Activated CD8-positive, alpha-beta memory T cell treated with anti-CD3 and anti-CD28 coated beads, Interleukin-2, amount 50 U/mL, for 4 hours (primary cell): Measurements from ENCODE around the gene APH1A.
"Not testable (repeated sequence)": the region's sequence is repeated elsewhere in the genome, so short reads cannot be mapped to it uniquely, and the experiment has no call there.

Source experiments
- DNase-seq: peaks from one replicate; pipeline ENCODE4 v3.0.0-alpha.2; 2020

Gene APH1A

DNA sequence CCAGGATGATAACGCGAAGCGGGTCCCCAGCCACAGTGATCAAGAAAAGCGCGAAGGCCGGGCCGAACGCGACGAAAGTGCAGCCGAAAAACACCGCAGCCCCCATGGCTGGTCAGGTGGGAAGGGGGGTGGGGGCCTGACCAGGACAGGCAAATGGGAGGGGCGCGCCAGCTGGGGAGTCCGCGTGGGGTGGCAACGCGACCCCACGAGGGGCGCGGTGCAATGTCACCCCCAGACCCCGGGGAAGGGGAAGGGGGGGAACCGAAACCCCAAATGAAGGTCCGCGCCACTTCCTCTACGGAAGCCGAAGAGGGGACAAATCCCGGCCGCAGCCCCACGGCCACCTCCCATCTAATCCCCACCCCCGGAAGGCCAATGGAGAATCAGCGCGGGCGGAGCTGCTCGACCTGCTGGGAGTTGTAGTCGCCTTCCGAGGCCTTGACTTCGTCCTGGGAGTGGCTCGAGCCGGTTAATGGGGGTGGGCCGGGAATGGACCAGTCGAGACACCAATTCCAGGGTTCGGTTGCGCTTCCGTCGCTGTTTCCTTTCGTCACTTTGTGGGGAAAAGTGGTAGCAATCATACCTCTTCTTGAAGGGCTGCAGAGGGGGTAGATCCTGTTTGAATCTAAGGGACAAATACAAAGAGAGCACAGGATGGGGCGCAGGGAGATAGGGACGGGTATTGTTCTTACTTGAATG, at the start of gene APH1A:
APH1A (minus strand) TSS at position 312 of the 699 bp plus-strand sequence; CDS start at position 106, 206 bp downstream.
- DNase-seq, result peak; percentile 90

DNA sequence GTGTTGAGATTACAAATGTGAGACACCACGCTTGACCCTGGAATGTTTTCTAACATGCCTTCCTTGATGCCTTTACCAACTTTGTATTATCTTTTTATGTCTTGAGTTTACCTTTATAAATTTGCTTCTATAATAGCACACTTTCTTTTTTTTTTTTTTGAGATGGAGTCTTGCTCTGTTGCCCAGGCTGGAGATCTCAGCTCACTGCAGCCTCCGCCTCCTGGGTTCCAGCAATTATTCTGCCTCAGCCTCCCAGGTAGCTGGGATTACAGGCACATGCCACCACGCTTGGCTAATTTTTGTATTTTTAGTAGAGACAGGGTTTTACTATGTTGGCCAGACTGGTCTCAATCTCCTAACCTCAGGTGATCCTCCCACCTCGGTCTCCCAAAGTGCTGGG, 45.9 kb upstream of the APH1A start:
- DNase-seq, result not testable (repeated sequence)

- DNase-seq, result no peak
Measured at GRCh38 chr1:150311762-150312161, 42.9 kb upstream of the APH1A start.

GRCh38 chr1:150309758-150310508, 41.1 kb upstream of the APH1A start:
- no peak for DNase-seq

- DNase-seq, result not testable (repeated sequence)
Measured at GRCh38 chr1:150308585-150308984, 39.8 kb upstream of the APH1A start.

- DNase-seq, result no peak
Measured at GRCh38 chr1:150302902-150303301, 34.1 kb upstream of the APH1A start.

GRCh38 chr1:150302338-150302737, 33.5 kb upstream of the APH1A start:
- DNase-seq, result no peak

DNA sequence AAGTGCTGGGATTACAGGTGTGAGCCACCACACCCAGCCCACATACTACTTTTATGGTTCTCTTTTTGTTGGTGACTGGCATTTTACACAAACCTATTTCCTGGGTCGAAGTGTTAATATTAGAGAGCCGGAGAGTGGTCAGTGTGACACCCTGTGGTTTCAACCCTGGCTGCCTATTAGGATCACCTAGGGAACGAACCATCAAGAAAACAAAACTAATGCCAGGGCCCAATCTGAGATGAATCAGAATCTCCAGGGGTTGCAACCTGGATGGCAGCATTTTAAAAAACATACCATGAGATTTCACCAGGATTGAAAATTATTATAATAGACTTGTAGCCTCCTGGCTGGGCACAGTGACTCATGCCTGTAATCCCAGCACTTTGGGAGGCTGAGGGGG, 30.9 kb upstream of the APH1A start:
- no peak for DNase-seq

DNA sequence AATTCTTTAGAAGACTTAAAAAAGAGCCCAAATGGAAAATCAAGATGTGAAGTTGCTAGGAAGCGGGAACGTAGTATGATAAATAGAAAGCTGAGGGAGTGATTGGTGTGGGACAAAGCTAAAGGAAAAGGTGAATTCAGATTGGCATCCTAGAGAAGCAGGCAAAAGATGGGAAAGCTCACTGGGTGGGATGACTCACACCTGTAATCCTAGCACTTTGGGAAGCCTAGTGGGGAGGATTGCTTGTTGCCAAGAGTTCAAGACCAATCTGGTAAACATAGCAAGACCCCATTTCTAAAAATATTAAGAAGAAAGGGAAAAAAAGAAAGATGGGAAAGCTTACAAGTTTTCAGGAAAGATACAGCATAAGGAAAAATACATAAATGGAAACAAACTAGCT, 26.7 kb upstream of the APH1A start:
- DNase-seq, result no peak

GRCh38 chr1:150293433-150294253, 24.8 kb upstream of the APH1A start, which contains the start of gene MRPS21:
Gene MRPS21 (plus strand): TSS chr1:150293861. CDS start chr1:150294367, 506 bp downstream.
- DNase-seq, result peak; percentile 80

GRCh38 chr1:150288822-150289221, 20.0 kb upstream of the APH1A start:
- no peak for DNase-seq

GRCh38 chr1:150288382-150288781, 19.6 kb upstream of the APH1A start:
- DNase-seq, result no peak

DNA sequence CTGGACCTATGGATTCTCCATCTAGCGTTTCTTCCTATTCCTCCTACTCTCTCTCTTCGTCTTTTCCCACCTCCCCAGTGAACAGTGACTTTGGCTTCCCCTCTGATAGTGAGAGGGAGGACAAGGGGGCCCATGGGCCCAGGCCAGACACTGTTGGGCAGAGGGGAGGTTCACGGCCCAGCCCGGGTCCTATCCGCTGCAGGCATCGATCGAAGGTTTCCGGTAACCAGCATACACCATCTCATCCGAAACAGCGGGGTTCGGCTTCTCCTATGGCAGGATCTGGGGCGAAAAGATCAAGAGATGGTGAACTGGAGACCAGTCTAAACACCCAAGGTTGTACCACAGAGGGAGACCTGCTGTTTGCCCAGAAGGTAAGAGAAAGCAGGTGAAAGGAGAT, 14.4 kb upstream of the APH1A start:
- DNase-seq, result no peak

GRCh38 chr1:150282558-150282958, 13.7 kb upstream of the APH1A start:
- DNase-seq, result no peak

DNA sequence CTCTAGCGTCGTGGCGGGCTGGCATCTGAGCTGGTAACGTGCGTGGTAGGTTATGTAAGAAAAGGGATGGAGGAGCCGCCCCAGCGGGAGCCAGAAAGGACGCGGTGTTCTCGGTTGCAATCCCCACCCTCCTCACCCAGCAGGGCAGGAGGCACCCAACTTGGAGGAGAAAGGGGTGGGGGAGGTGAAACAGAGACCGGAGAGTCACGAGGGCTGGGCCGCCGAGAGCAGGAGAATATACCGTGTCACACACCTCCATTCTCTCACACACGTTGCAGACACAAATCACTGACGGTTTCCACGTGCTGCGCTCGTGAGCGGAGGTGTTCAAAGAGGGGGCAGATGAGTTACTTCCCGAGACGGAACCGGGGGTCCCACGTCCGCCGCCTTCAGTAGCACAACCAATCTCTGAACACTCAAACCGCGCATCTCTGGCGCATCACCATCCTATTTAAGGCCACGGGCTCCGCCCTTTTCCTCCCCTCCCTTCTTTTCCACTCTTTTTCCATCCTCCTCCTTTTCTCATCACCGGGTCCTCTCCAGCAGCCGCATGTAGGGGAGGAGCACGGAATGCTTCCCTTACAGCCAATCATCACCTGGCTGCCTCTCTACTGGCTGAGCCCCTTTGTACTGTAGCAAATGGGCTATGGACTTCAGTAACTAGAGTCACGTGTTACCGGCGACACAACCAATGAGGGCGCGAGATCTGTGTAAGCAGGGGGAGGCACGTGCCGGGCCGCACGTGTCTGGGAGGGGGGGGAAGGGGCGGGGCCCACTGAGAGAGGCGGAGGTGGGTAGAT, 13.1 kb upstream of the APH1A start, which contains the start of gene CIART:
CIART (plus strand) TSS at position 797 of the 800 bp plus-strand sequence. CDS start 714 bp downstream, outside the sequence.
- peak; percentile 72 for DNase-seq

DNA sequence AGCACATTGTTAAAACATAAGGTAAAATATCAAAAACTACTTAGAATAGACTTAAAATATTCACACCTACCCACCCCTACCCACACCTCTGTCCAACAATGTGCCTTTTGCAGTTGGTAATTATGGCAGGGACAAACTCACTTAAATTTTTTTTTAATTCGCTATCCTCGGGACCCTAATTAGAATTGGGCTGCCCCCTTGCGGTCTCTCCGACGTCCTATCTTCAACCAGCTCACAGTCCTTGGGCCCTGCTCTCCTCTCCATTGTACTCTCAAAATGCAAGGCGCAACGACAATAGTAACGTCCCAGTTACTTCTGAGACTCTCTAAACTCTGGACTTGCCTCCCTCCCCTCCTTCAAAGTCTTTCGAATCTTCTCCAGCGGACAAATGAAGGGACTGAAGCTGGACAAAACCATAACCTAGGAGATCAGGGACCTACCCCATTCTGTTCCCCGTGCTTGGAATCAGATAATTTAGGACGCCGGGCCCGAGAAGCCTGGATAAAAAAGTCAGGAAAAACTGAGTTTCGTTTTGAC, 12.5 kb upstream of the APH1A start:
- DNase-seq, result peak; percentile 66

GRCh38 chr1:150280138-150280707, 11.4 kb upstream of the APH1A start:
- DNase-seq, result no peak

- no peak for DNase-seq
Measured at GRCh38 chr1:150273311-150273710, 4.5 kb upstream of the APH1A start.

GRCh38 chr1:150271291-150271959, 2.6 kb upstream of the APH1A start:
- DNase-seq, result no peak

DNA sequence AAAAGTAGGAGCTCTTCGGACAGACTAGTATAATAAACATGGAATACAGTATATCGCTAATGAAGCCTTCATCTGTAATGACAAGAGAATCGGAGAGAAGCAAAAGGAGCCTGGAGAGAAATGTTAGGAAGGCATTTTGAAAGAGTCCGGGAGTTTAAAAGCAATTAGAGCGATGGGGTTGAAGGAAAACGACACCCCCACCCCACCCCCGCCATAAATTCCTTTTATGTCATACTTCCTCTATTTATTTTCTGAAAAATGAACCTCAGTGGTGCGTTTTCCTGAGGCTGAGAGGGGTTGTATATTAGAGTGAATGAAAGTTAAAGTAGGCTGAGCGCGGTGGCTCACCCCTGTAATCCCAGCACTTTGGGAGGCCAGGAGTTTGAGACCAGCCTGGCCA, 635 bp upstream of the APH1A start:
- no peak for DNase-seq

DNA sequence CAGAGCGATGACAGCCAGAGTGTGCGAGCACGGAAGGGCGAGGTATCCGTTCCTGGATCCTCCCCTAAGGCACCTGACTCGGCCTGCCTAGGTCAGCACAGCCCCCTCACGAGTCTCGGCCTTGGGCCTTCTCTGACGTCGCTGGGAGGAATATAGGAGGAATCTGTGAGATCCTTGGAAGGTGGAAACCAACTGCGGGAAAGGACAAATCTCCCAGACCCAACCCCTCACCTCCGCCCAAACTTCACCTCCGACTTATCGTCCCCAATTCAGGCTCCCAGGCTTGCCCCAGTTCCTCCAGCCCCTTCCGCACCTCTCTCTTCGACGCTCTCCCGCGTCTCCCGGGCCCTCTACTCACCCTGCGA, 494 bp downstream of the APH1A start:
- peak; percentile 31 for DNase-seq
